ENCODE data around the gene CIT.

The CIT gene

GRCh38 chr12:119661882-119662281 is 215.2 kb downstream of the CIT start:
- no peak for TF ChIP-seq ZXDB (tag by site-specific recombination; IDR thresholded peaks at IDR 0.05)
- TF ChIP-seq ZNF645 (tag by site-specific recombination; IDR thresholded peaks at IDR 0.05), result no peak
- TF ChIP-seq ZNF398 (tag by site-specific recombination; IDR thresholded peaks at IDR 0.05), result no peak
- TF ChIP-seq ZNF19 (tag by site-specific recombination; IDR thresholded peaks at IDR 0.05; ENCODE audit: low read depth), result no peak
- no peak for TF ChIP-seq PRDM4 (tag by site-specific recombination; IDR thresholded peaks at IDR 0.05)
- TF ChIP-seq ZNF23 (tag by site-specific recombination; IDR thresholded peaks at IDR 0.05; ENCODE audit: borderline replicate concordance), result no peak
- no peak for TF ChIP-seq RBAK (tag by site-specific recombination; IDR thresholded peaks at IDR 0.05)
- TF ChIP-seq SALL2 (tag by site-specific recombination; IDR thresholded peaks at IDR 0.05; ENCODE audit: borderline replicate concordance), result no peak
- no peak for TF ChIP-seq KLF8 (tag by site-specific recombination; IDR thresholded peaks at IDR 0.05)
- TF ChIP-seq ZNF785 (tag by site-specific recombination; IDR thresholded peaks at IDR 0.05), result no peak
- TF ChIP-seq ZNF747 (tag by site-specific recombination; IDR thresholded peaks at IDR 0.05), result no peak
- TF ChIP-seq WT1 (tag by site-specific recombination; IDR thresholded peaks at IDR 0.05), result no peak
- no peak for TF ChIP-seq ZNF544 (tag by site-specific recombination; IDR thresholded peaks at IDR 0.05)
- TF ChIP-seq ZBTB11 (tag by site-specific recombination; conservative IDR thresholded peaks at IDR 0.05; ENCODE audit: low read depth), result no peak
- no peak for TF ChIP-seq ZNF223 (tag by site-specific recombination; IDR thresholded peaks at IDR 0.05)
- Histone ChIP-seq H3K4me3 (ENCODE audit: low read depth, low read length) (no peak overlapping the region), H3K27ac (ENCODE audit: extremely low read depth, low read depth, low read length) (no peak overlapping the region), H3K9me3 (ENCODE audit: control insufficient read depth, insufficient read depth, low read depth, low read length) (no peaks in the 10 kb centered on the region), H3K4me1 (ENCODE audit: control insufficient read depth, insufficient read depth, low read length) (no peaks in the 10 kb centered on the region), H3K36me3 (ENCODE audit: control insufficient read depth in 2 of 2, insufficient read depth in 1 of 2, low read length in 2 of 2) (no peaks in the 10 kb centered on the region)
- ChIA-PET POLR2A (no interaction called here), CTCF (interaction anchor here (0.5 kb wide), 1 partner anchor 288 kb away, joined by 4 read pairs; no protein-coding TSS in a partner anchor)

GRCh38 chr12:119660076-119660475 is 217.0 kb downstream of the CIT start:
- no peak overlapping the region for H3K4me3 ChIP-seq (ENCODE audit: low read depth, low read length)
- ChIA-PET CTCF (interaction anchor here (0.7 to 1.1 kb wide), 3 partner anchors 116 to 228 kb away, joined by 3 to 5 read pairs (median 3); no protein-coding TSS in a partner anchor), POLR2A (no interaction called here)
- TF ChIP-seq PRDM1 (tag by site-specific recombination; IDR thresholded peaks at IDR 0.05), result peak; percentile 41; the same call in 1 of the 2 replicates
- TF ChIP-seq PRDM4 (tag by site-specific recombination; IDR thresholded peaks at IDR 0.05), result no peak
- H3K36me3 ChIP-seq (ENCODE audit: control insufficient read depth in 2 of 2, insufficient read depth in 1 of 2, low read length in 2 of 2), result no peaks in the 10 kb centered on the region
- no peak overlapping the region for H3K27ac ChIP-seq (ENCODE audit: extremely low read depth, low read depth, low read length)
- H3K4me1 ChIP-seq (ENCODE audit: control insufficient read depth, insufficient read depth, low read length), result no peaks in the 10 kb centered on the region
- H3K9me3 ChIP-seq (ENCODE audit: control insufficient read depth, insufficient read depth, low read depth, low read length), result no peaks in the 10 kb centered on the region
